Measurements from ENCODE around the gene TENM3. TPM values are rescaled to one million over a fixed set of nuclear protein-coding genes. Genes with fewer than 3 reads are reported as not detected.

Gene TENM3
- total and polyA plus RNA-seq, 2 donors (not counting 3 experiments of a cell fraction or from before 2014, with no cell fraction given): 3.2 to 6.2 TPM

DNA sequence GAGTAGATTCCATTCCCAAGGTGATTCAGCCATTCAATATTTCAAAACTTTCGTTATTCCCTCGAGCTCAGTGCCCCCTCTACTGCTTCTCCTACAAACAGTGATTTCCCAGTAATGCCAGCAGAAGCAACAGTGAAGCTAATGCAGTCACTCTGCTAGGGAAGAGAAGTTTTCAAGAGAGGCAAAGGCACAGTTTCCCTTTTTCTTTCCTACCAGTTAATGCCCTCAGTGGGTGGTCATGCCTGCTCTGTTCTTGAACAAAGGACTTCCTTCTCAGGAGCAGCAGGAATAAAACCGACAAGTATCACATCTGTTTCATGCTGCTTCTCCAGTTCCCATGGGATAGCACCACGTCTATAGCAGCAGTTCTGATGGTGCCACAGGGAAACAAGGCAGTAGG is 317.2 kb downstream of the TENM3 start:
- Histone ChIP-seq H4K20me1 (replicated peaks; ENCODE audit: control insufficient read depth, extremely low read depth, insufficient read depth, low read length) (no peaks in the 10 kb centered on the region), H3K9me3 (replicated peaks; ENCODE audit: control insufficient read depth, insufficient read depth, low read length) (no peaks in the 10 kb centered on the region), H3K9me1 (replicated peaks; ENCODE audit: control insufficient read depth, extremely low read depth, insufficient read depth, low read length) (no peaks in the 10 kb centered on the region), H3K36me3 (ENCODE audit: control insufficient read depth in 2 of 2, extremely low read depth in 1 of 2, insufficient read depth in 2 of 2, low read length in 2 of 2) (no peaks in the 10 kb centered on the region), H2AFZ (ENCODE audit: low read depth, low read length) (peak overlapping the region; percentile 86), H3K4me1 (ENCODE audit: control insufficient read depth, extremely low read depth, insufficient read depth, low read length) (no peaks in the 10 kb centered on the region), H3K79me2 (ENCODE audit: control insufficient read depth, insufficient read depth, low read length) (no peaks in the 10 kb centered on the region), H3K27ac (ENCODE audit: insufficient read depth, low read depth, low read length) (peak overlapping the region; percentile 10), H3K4me3 (replicated peaks in 1 of 3; ENCODE audit: insufficient read depth in 1 of 3, low read depth in 1 of 3, low read length in 3 of 3) (peak overlapping the region in 1 of 3 experiments; percentile 5), H3K4me2 (ENCODE audit: insufficient read depth, low read length) (peak overlapping the region; percentile 20), H3K27me3 (ENCODE audit: control insufficient read depth in 2 of 2, insufficient read depth in 2 of 2, low read length in 2 of 2) (no peaks in the 10 kb centered on the region), H3K9ac (replicated peaks; ENCODE audit: extremely low read depth, insufficient read depth, low read length) (peak overlapping the region; percentile 5)
- dilution Hi-C loops (cut with MboI; ENCODE audit: extremely low pct_ligation_motif_present, low sequenced_read_pairs): no loop called here
- peak; percentile 66 for DNase-seq (ENCODE audit: low read depth, low spot score)
- no TSS peak for BruUV-seq (replicated peaks)
- CTCF ChIA-PET: interaction anchor here (1.0 kb wide), 2 partner anchors 33 kb away, joined by 3 read pairs; no protein-coding TSS in a partner anchor
- POLR2A ChIA-PET: no interaction called here
- TF ChIP-seq FOS (IDR thresholded peaks at IDR 0.05; ENCODE audit: borderline replicate concordance, insufficient read depth, low read length) (no peak), POLR2AphosphoS5 (IDR thresholded peaks at IDR 0.05; ENCODE audit: insufficient read depth, low read depth, low read length) (no peak), EZH2 (IDR thresholded peaks at IDR 0.05; ENCODE audit: borderline replicate concordance, low read depth, low read length, severe bottlenecking) (no peak), POLR2A (IDR thresholded peaks at IDR 0.05; ENCODE audit: low read depth, low read length) (no peak), JUN (IDR thresholded peaks at IDR 0.05; ENCODE audit: borderline replicate concordance, insufficient read depth, insufficient read length, low read depth) (no peak), GATA2 (IDR thresholded peaks at IDR 0.05; ENCODE audit: insufficient read depth, insufficient read length, low read depth, low read length) (no peak), MYC (IDR thresholded peaks at IDR 0.05; ENCODE audit: low read depth, low read length) (no peak)
- TF ChIP-seq, protein P1, sequence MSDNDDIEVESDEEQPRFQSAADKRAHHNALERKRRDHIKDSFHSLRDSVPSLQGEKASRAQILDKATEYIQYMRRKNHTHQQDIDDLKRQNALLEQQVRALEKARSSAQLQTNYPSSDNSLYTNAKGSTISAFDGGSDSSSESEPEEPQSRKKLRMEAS (IDR thresholded peaks at IDR 0.05; ENCODE audit: insufficient read depth, insufficient read length): no peak
- TF ChIP-seq, protein P2, sequence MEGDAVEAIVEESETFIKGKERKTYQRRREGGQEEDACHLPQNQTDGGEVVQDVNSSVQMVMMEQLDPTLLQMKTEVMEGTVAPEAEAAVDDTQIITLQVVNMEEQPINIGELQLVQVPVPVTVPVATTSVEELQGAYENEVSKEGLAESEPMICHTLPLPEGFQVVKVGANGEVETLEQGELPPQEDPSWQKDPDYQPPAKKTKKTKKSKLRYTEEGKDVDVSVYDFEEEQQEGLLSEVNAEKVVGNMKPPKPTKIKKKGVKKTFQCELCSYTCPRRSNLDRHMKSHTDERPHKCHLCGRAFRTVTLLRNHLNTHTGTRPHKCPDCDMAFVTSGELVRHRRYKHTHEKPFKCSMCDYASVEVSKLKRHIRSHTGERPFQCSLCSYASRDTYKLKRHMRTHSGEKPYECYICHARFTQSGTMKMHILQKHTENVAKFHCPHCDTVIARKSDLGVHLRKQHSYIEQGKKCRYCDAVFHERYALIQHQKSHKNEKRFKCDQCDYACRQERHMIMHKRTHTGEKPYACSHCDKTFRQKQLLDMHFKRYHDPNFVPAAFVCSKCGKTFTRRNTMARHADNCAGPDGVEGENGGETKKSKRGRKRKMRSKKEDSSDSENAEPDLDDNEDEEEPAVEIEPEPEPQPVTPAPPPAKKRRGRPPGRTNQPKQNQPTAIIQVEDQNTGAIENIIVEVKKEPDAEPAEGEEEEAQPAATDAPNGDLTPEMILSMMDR (IDR thresholded peaks at IDR 0.05; ENCODE audit: extremely low read depth in 1 of 2, insufficient read depth in 1 of 2, low read depth in 1 of 2, low read length in 2 of 2): no peak
- peak; percentile 65 for FAIRE-seq
- intact Hi-C loops (cut with micrococcal nuclease): no loop called here
